Activated CD4-positive, alpha-beta T cell treated with anti-CD3 and anti-CD28 coated beads, Interleukin-2, amount 50 U/mL, for 24 hours (primary cell): ENCODE data around the gene DCXR.

ENCODE experiments used
- DNase-seq, 2 donors: peaks; one replicate each; pipeline ENCODE4 v3.0.0-alpha.2; 2020; ENCODE audit warnings: low read depth in 1 of 2, low spot score in 1 of 2

DCXR gene

DNA sequence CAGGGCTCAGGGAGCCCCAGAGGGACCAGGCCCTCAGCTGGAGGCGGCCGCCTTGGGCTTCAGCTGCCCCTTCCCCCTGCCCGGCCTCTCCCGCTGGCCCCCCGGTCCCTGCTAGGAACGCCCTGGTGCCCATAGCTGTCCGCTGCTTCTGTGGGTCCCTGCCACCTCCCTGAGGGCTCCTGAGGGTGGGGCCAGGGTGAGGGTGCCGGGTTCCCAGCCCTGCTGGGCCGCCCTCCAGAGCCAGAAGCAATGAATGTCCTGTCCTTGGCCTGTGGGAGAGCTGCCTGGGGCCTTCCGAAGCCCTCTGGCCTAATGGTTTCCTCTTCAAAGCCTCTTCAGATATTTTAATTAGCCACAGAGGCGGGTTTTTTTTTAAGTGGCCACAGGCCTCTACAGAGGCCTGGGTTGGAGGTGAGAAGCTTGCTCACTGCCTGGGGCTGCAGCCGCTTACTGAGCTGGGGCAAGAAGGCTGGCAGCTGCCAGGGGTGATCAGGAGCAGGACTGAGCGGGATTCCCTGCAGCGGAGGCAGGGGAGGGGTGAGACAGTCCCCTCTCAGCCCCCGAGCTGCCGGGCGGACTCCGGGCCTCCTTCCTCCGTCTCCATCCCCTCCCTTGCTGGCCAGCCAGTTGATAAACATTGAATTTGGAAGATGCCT is 24.7 kb downstream of the DCXR start:
- DNase-seq = no peak

DNA sequence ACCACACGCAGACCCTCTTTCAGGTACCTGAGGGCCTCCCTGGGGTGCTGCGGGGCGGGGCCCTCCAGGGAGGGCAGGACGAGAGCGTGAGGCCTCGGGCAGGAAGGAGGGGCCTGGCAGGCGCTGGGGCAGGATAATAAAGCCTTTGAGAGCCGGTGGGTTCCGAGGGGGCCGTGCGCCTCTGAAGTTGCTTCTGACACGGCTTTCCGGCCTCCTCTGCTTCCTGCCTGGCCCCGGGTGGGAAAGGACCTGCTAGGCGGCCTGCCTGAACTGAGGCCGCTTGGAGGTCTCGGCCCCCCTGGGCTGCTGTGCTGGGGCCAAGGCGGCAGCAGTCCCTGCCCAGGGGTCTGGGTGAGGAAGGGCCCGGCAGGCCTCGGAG is 25.2 kb downstream of the DCXR start:
- DNase-seq = no peak

GRCh38 chr17:82011617-82012187 is 25.8 kb downstream of the DCXR start:
- no peak for DNase-seq

DNA sequence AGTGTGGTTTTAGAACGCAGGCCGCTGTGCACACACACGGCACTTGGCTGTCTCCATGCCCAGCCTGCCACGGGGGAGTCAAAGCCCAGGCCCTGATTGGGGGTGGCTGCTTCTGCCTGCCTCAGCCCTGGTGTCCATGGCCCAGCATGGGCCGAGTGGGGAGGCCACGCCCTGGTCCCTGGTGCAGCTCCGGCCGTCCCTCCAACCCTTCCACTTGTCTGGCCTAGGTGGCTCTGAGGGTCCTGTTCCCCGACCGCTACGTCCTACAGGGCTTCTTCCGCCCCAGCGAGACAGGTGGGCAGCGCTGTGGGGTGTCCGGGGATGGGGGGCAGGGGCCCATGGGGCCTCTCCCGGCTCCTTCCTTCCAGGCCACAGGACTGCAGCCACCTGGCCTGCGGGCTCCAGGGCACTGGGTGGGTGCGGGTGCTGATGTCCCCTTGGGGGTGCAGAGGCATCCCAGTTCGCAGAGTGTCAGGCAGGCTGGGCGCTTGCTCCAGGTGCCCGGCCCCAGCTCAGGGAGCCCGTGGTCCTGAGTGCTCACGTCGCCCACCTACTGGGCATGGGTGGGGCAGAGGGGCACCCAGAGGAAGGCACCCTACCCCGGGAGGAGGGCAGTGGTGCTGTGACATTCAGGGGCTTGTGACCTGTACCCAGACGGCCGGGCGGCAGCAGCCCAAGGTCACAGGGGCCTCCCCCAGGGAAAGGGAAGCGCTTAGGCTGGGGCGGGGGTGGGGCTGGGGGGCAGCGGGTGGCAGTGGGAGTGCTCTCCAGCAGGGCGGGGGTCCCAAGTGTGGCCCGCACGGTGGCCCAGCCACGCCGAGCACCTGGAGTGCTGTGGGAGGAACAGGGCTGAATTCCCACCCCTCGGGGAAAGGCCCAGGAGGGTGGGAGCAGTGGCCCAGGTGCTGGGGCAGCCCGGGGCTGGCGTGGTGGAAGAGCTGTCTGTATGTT is 26.6 kb downstream of the DCXR start:
- DNase-seq = no peak

DNA sequence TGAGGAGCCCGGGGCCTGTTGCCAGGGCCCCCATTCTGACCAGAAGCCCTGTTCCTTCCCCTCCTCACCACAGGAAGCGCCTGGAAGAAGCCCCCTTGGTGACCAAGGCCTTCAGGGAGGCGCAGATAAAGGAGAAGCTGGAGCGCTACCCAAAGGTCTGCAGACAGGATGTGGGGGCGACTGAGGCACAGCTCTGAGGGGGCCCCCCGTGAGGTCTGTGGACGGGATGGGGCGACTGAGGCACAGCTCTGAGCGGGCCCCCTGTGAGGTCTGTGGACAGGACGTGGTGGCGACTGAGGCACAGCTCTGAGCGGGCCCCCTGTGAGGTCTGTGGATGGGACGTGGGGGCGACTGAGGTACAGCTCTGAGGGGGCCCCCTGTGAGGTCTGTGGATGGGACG is 28.1 kb downstream of the DCXR start:
- DNase-seq = no peak

DNA sequence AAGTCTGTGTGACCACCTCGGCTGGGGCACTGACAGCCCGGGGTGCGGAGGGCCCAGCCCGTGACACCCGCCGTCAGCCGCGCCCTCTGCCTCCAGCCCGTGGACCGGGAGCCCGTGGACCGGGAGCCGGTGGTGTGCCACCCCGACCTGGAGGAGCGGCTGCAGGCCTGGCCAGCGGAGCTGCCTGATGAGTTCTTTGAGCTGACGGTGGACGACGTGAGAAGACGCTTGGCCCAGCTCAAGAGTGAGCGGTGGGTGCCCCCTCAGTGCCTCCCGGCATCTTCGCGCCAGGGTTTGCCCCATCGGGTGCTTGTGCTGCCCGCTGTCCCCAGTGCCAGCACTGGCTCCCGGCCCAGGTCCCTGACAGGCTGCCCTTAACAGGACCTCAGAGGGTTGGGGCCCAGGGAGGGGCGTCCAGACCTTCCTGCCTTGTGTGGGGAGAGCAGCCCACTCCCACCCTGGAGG is 28.5 kb downstream of the DCXR start:
- DNase-seq = no peak

GRCh38 chr17:82008258-82008940 is 29.1 kb downstream of the DCXR start:
- DNase-seq = no peak

DNA sequence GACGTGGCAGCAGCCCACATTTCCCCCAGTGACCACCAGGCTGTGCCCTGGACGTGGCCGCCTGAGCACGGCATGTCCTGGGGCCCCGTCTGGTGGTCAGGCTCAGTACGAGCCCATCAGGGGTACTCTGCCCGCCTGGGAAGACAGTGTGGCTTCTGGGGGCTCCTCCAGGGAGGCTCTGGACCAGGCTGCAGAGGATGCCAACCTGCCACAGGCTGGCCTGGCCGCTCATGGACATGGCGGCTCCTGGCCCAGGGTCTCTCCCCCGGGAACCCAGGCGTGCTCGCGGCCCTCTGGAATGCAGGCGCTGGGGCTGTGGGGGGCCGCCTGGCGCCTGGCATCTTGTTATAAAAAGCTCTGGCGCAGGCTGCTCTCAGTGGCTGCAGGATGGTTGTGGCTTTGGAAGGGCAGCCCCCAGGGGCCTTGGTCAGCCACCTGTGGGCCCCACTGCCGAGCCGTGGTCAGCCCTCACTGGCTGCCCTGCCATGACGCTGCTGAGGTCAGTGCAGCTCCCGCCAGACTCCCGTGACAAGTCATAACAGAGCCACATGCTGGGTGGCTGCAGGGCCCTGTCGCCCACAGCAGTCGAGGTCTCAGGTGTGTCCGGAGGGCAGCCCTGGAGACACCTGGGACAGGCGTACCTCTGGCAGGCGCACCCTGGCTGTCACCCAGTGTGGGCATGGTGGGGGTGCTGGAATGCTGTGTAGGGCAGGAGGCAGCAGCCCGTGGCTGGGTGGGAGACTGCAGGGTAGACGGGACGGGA is 29.8 kb downstream of the DCXR start:
- DNase-seq = no peak

DNA sequence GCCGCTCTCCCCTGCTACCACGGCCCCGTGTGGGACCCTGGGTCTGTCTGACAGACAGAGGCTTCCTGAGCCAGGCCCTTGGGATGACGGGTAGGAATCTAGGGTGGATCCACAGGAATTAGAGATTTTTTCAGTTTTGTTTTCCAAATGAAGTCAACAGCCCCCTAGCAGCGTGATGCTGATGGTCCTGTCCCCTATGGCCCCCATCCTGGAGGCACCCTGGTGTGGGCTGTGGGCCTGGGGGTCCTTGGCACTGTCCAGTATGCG is 30.3 kb downstream of the DCXR start:
- DNase-seq = no peak

GRCh38 chr17:82006468-82007227 is 30.8 kb downstream of the DCXR start:
- no peak for DNase-seq

DNA sequence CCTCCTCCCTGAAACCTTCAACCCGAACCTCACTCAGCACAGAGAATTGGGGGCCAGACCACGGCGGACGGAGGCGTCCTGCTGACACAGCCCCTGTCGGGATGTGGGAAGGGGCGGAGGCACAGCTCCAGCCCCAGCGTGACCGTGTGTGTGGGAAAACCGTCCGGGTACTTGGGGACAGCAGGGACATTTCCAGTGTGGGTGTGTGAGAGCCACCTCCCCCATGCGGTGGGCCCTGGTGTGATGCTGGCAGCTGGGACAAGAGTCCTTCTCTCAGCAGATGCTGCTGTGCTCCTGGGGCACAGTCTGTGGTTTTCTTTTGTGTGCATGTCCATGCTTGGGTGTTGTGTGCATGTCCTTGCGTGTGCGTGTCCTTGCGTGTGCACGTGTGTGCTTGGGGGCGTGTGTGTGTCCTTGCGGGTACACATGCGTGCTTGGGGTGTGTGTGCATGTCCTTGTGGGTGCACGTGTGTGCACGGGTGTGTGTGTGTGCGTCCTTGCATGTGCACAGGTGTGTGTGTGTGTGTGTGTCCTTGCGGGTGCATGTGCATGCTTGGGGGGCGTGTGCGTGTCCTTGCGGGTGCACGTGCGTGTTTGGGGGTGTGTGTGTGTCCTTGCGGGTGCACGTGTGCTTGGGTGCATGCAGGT is 31.7 kb downstream of the DCXR start:
- DNase-seq = no peak

DNA sequence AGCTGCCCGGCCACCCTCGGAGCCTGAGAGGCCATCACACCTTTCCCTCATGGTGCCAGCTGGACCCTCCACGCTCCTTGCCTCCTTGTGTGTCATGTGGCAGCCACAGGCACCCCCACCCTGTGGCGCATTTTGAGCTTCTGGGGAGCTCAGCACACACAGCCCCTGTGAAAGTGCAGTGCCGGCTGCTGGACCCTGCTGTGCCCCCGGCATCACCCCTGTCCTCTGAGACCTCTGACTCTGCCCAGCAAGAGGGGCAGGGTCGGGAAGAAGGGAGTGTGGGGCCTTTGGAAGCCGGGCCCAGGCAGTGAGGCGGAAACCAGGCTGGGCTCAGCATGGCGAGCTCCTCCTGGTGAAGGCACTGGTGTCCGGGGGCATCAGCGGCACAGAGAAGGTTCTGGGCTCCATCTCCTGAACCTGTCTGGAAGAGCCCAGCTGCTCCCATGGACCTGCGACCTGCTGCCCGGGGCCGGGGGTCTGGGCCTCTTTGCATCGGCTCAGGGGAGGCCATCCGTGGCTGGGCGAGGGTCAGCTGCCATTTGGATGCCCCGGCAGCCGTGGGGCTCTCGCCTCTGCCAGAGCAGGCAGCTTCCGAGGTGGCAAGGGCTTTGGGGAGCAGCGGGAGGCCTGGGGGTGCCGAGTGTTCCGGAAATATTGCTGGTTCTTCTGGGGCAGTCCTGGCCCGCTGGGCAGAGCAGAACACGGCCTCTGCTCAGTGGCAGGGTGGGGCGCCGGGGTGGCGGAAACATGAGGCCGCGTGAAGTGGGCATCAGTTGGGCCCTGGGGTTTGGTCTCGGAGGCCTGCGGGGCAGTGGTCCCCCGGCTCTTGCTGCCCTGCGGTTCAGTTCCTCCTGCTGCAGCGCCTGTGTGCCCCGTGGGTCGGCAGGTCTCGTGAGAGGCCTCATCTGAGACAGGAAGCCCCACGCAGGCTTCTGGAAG is 32.7 kb downstream of the DCXR start:
- DNase-seq = no peak

DNA sequence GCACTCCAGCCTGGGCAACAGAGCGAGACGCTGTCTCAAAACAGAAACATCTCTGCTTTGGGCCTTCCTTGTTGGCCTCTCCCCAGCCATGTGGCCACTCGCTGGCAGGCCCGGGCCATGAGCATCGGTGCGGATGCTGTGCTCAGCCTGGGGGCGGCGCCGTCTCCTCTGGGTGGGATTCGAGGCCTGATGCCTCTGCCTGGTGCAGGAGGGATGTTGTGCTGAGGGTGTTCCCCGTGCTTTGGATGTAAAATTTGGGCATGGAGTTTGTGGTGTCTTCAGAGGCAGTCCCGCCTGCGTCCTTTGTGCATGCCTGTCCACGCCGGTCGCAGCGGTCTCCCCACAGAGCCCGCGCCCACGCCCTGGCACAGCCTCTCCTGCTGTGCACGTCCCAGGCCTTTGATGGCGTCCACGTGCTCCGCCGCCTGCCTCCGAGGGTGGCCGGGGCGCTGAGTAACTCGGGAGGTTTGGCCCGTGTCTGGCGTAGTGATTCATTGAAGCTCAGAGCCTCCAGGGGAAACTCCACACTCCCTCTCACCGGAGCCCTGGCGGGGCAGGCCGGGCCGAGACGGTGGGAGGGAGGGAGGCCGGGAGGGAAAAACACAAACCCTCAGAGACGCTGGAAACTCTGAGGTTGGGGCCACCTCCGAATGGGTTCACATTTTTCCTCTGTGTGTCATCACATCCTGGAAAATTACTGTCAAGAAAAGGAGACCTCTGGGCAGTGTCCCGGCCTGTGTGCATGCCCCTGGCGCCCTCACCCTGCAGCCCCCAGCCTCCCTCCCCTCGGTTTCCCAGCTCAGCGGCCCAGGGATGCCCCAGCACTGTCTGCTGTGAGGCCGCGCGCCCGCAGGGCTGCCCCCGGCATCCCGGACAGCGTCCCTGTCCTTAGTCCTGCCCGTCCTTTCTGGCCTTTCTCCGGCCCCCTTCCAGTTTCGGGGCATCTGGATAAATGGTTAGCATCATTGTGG is 33.8 kb downstream of the DCXR start:
- no peak for DNase-seq

DNA sequence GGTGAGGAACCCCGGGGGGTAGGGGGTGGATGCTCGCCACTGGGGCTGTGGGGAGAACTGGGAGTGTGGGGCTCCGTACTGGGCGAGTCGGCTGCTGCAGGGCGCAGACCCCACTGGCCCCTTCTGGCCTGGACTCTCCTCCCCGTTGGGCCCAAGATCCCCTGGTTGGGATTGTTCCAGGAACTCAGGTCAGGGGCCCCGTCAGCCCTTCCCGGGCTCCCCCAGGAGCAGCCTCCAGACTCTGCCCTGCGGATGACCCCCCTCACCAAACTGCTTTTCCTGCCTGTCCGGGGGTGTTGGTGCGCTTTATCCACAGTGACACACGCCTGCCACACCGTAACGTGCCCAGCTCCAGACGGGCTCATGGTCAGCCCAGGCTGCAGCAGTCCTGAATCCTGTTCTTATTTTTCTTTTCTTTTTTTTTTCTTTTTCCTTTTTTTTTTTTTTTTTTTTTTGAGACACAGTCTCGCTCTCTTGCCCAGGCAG is 35.9 kb downstream of the DCXR start:
- DNase-seq = no peak

GRCh38 chr17:82000803-82001570 is 36.5 kb downstream of the DCXR start:
- no peak for DNase-seq

DNA sequence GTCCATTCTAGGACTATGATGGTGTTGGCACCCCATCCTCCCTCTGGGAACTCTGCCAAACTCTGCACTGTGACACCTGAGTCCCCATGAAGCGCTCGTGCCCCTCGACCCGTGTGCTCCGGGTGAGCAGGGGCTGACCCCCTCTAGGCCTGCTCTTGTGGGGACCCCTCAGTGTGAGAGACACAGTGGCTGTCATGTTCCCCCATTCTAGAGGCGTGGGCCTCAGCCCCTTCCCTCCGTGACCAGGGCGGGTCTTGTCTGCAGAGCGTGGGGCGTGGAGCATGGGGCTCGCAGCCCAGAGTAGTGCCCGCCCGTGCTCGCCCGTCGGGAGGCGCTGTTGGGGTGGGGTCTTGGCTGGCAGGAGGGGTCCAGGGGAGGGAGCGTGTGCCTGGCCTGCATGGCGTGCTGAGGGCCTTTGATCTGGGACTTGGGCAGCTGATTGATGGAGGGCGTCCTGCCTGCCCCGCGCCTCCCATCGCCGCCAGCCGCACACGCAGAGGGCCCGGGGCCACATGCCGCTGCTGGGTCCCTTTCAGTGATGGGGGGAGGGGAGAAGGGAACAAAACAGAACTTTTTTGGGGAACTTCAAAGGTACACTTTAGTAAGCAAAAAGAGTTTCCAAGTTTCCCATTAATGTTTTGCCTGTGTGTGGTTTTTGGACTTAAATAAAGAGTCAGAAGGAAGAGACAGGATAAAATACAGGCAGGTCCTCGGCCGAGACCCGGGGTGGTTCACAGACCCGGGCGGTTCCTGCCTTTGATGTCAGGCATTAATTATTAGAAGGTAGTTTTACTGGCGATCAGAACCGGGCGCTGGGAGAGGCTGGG is 37.3 kb downstream of the DCXR start:
- no peak for DNase-seq
